HCT116 (cell line): ENCODE measurements around the gene GASK1A. TPM values are rescaled to one million over a fixed set of nuclear protein-coding genes. Genes with fewer than 3 reads are reported as not detected.

Experiments used
- total RNA-seq: library from RNA; stranded (reverse); gene quantifications from one replicate; pipeline ENCODE4 v1.2.1, GENCODE V29; 2021; ENCODE audit not compliant: unreplicated experiment

The GASK1A gene
- total RNA-seq, 1 experiment from 2014 or later, result 1.0 TPM

Other genes with a start within 250 kb of the GASK1A start
- gene CCDC13, start 206.1 kb upstream of the GASK1A start, total RNA-seq, result 2.3 TPM
- 71.2 TPM for gene HIGD1A, start 174.8 kb upstream of the GASK1A start, total RNA-seq
- gene ACKR2, start 169.9 kb upstream of the GASK1A start, total RNA-seq, result 0.76 TPM
- gene CYP8B1, start 103.4 kb upstream of the GASK1A start, total RNA-seq, result 0.12 TPM
- gene ZNF662, start 73.2 kb upstream of the GASK1A start, total RNA-seq, result not detected
- 21.6 TPM for gene POMGNT2, start 126.8 kb downstream of the GASK1A start, total RNA-seq